Keratinocyte (primary cell): ENCODE data around the gene SOST.

Source experiments
- EZH2 ChIP-seq: IDR thresholded peaks from one replicate; pipeline ENCODE4 v1.6.1; 2012; ENCODE audit warnings: inconsistent platforms, mild to moderate bottlenecking, low read length, moderate library complexity
- TF ChIP-seq, protein P1 (sequence below), 3 experiments: IDR thresholded peaks in 1 of 3; conservative IDR thresholded peaks in 1 of 3; optimal IDR thresholded peaks in 1 of 3; 2 replicates in 2 of 3; 3 replicates in 1 of 3; pipeline versions ENCODE3 to v1.5.1; 2011; ENCODE audit warnings: low read length in 3 of 3, mild to moderate bottlenecking in 3 of 3, moderate library complexity in 2 of 3, control low read depth in 1 of 3, inconsistent platforms in 1 of 3; ENCODE audit not compliant: insufficient read depth in 2 of 3; ENCODE audit errors: extremely low read depth in 1 of 3

DNA sequence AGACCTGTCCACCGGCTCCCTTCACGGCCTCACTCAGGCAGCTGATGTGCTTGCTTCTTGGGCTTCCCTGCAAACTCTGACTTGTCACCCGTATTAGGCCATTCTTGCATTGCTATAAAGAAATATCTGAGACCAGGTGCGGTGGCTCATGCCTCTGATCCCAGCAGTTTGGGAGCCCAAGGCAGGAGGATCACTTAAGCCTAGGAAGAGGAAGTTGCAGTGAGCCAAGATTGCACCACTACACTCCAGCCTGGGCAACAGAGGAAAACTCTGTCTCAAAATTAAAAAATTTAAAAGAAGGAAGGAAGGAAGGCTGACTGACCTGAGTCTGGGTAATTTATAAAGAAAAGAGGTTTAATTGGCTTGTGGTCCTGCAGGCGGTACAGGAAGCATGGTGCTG lies 17.0 kb downstream of the SOST start:
- TF ChIP-seq, protein P1, sequence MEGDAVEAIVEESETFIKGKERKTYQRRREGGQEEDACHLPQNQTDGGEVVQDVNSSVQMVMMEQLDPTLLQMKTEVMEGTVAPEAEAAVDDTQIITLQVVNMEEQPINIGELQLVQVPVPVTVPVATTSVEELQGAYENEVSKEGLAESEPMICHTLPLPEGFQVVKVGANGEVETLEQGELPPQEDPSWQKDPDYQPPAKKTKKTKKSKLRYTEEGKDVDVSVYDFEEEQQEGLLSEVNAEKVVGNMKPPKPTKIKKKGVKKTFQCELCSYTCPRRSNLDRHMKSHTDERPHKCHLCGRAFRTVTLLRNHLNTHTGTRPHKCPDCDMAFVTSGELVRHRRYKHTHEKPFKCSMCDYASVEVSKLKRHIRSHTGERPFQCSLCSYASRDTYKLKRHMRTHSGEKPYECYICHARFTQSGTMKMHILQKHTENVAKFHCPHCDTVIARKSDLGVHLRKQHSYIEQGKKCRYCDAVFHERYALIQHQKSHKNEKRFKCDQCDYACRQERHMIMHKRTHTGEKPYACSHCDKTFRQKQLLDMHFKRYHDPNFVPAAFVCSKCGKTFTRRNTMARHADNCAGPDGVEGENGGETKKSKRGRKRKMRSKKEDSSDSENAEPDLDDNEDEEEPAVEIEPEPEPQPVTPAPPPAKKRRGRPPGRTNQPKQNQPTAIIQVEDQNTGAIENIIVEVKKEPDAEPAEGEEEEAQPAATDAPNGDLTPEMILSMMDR (optimal IDR thresholded peaks at IDR 0.05 in 1 of 3, IDR thresholded peaks at IDR 0.05 in 1 of 3, conservative IDR thresholded peaks at IDR 0.05 in 1 of 3; ENCODE audit: extremely low read depth in 1 of 3, insufficient read depth in 2 of 3, low read length in 3 of 3) = no peak
- TF ChIP-seq EZH2 = no peak
